AG08396 (cell line): ENCODE data around the gene MRC1.

Experiments
- DNase-seq: peaks from one replicate; pipeline ENCODE4 v3.0.0; 2012; ENCODE audit warnings: low spot score, mixed read lengths

The MRC1 gene

GRCh38 chr10:17795813-17796594 lies 13.1 kb upstream of the MRC1 start:
- no peak for DNase-seq

- no peak for DNase-seq
Observed at GRCh38 chr10:17801507-17801906, 7.6 kb upstream of the MRC1 start.

GRCh38 chr10:17802350-17802749 lies 6.8 kb upstream of the MRC1 start:
- no peak for DNase-seq

GRCh38 chr10:17802976-17803375 lies 6.2 kb upstream of the MRC1 start:
- DNase-seq, result no peak

GRCh38 chr10:17805330-17805729 lies 3.8 kb upstream of the MRC1 start:
- DNase-seq, result no peak

GRCh38 chr10:17805921-17806577 lies 3.1 kb upstream of the MRC1 start:
- DNase-seq, result no peak

- DNase-seq, result no peak
Observed at GRCh38 chr10:17811146-17811865, 2.2 kb downstream of the MRC1 start.

GRCh38 chr10:17814973-17815372 lies 5.8 kb downstream of the MRC1 start:
- DNase-seq, result no peak

- DNase-seq, result no peak
Observed at GRCh38 chr10:17816199-17816598, 7.1 kb downstream of the MRC1 start.

- DNase-seq, result no peak
Observed at GRCh38 chr10:17817316-17817715, 8.2 kb downstream of the MRC1 start.

GRCh38 chr10:17817790-17818189 lies 8.6 kb downstream of the MRC1 start:
- no peak for DNase-seq

GRCh38 chr10:17819836-17820235 lies 10.7 kb downstream of the MRC1 start:
- no peak for DNase-seq

GRCh38 chr10:17820943-17821342 lies 11.8 kb downstream of the MRC1 start:
- no peak for DNase-seq

GRCh38 chr10:17821893-17822292 lies 12.7 kb downstream of the MRC1 start:
- DNase-seq, result no peak

- DNase-seq, result no peak
Observed at GRCh38 chr10:17831341-17831740, 22.2 kb downstream of the MRC1 start.

GRCh38 chr10:17831896-17832295 lies 22.7 kb downstream of the MRC1 start:
- no peak for DNase-seq

- DNase-seq, result no peak
Observed at GRCh38 chr10:17833656-17834055, 24.5 kb downstream of the MRC1 start.

- DNase-seq, result peak; percentile 74
Observed at GRCh38 chr10:17835688-17836087, 26.5 kb downstream of the MRC1 start.

- peak; percentile 28 for DNase-seq
Observed at GRCh38 chr10:17836942-17837341, 27.8 kb downstream of the MRC1 start.

- DNase-seq, result no peak
Observed at GRCh38 chr10:17838080-17838648, 29.0 kb downstream of the MRC1 start.

- no peak for DNase-seq
Observed at GRCh38 chr10:17841050-17841449, 31.9 kb downstream of the MRC1 start.

GRCh38 chr10:17842641-17843040 lies 33.5 kb downstream of the MRC1 start:
- no peak for DNase-seq
